GM18502 (cell line): ENCODE results near the gene EPS15.
A peak's percentile ranks its signal among the peaks of the same experiment; 100 is the strongest.
"Not testable (repeated sequence)": the region's sequence is repeated elsewhere in the genome, so short reads cannot be mapped to it uniquely, and the experiment has no call there.

Experiments used
- ATAC-seq: cut with Tn5 transposase; IDR thresholded peaks from one replicate; pipeline ENCODE4 v1.9.1; 2021; ENCODE audit warnings: mild to moderate bottlenecking; ENCODE audit not compliant: unreplicated experiment, poor library complexity

EPS15 gene

DNA sequence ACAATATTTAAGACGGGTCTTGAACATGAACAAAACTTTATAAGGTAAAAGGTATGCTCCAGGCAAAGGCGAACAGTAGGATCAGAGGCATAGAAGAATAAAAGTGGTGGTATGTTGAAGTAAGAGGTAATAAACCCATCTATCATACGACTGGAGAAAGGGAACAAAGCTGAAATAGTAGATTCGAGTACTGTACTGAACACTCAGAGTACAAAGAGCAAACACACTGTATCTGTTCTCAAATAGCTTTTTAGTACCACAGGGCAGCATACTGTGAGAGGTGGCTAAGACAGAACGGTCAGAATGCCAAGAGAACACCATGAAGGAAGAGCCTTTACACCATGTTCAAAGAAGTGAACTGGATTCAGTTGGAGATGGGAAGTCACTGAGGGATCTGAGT lies 83.2 kb downstream of the EPS15 start:
- ATAC-seq: no peak

DNA sequence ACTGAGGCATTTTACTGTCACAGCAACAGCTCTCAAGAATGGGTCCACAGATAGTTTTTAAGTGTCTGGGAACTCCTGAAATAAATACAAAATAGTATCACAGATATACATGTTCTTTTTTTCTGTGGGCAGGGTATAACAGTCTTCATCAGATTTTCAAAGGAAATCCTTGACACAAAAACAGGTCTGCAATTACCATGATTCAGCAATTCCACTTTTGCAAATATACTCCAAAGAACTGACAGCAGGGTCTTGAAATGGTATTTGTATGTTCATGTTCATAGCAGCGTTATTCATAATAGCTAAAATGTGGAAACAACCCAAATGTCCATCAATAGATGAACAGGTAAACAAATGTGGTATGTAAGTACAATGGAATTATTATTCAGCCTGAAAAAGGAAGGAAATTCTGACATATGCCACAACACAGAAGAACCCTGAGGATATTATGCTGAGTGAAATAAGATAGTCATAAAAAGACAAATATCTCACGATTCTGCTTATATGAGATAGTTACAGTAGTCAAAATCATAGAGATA lies 85.0 kb downstream of the EPS15 start:
- no peak for ATAC-seq

DNA sequence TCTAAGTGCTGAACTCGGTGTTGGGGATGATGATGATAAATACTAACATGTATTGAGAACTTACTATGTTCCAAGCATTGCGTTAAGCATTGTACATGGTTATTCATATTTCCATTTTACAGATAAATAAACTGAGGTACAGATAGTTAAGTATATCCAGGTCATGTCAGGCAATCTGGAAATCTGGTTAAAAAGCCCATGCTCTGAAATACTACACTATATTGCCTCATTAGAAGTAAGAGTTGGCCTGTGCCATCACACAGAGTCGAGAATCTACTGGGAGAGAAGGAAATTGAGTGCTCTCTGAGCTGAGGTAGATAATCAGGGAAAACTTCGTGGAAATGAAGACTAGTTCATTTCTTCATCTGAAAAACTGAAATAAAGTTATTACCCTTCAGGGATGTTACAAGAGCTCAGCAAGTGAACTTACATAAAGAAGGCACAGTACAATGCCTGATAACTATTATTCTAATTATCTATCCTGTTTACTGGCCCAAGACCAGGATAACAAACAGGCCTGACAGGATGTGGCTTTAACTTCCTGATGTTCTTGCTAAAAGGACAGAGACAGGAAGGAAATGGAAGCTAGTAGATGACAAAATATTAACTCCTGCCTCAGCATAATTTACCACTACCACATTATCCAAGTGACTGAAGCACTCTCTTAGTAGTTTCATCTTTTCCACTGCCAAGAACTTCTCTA lies 85.6 kb downstream of the EPS15 start:
- ATAC-seq: no peak

DNA sequence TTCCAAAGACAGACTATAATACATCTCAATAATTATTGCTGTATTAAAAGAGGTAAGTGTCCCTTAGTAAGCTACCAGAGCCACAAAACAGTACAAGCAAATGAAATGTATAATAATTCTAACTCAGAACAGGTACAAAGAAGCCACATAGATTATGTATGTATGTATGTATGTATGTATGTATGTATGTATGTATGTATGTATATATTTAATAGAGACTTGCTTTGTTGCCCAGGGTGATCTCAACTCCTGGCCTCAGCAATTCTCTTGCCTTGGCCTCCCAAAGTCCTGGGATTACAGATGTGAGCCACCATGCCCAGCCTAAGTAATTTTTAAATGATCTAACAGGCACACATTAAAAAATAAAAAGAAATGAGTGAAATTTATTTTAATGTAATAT lies 86.9 kb downstream of the EPS15 start:
- no peak for ATAC-seq

DNA sequence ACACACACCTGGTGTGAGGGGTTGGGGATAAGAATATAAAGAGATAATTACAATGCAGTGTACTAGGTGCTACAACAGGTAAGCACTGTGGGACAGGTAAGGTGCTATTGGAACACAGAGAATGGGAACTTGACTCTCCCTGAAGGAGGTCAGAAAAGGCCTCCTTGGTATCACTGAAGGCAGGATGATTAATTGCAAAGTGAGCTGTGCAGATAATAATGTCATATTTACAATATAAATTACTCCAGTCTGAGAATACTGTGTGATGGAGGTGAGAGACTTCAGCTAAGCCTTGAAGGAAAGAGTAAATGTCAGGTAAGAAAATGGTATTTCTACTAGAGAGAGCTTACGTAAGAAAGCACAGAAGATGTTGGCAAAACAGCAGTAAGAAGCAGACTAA lies 91.6 kb downstream of the EPS15 start:
- no peak for ATAC-seq

DNA sequence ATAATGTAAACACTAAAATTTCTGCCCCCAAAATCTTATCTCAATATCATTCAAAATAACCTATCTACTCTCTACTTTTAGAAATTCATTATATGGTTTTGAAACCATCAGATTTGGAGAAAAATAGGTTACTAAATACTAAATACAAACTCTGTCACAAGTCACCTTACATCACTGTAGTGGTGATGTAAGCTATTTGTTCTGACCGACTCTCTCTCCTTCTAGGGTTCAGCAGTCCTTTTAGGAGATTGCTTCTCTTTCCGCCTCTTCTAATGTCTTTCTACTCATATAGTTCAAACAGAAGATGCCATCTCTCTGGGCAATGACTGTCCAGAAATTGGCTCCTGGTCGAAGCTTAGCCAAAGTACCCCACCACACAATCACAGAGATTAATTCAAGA lies 93.1 kb downstream of the EPS15 start:
- no peak for ATAC-seq

DNA sequence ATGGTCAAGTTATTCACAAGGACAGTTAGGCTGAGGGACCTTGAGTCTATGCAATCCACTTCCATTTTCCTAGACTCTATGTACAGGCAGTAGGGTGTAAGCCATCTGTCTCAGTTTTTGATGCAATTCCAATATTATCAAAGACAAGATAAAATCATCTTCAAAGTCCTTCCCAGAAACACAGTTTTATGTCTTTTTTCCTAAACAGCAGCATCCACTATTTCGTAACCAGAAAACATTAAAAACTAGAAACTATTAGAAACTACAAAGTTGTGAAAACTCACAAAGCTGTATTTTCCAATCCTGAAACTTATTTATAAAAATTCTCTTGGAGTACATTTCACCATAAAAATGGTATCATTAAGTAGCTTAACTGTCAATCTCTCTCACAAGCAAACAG lies 93.8 kb downstream of the EPS15 start:
- ATAC-seq: no peak

DNA sequence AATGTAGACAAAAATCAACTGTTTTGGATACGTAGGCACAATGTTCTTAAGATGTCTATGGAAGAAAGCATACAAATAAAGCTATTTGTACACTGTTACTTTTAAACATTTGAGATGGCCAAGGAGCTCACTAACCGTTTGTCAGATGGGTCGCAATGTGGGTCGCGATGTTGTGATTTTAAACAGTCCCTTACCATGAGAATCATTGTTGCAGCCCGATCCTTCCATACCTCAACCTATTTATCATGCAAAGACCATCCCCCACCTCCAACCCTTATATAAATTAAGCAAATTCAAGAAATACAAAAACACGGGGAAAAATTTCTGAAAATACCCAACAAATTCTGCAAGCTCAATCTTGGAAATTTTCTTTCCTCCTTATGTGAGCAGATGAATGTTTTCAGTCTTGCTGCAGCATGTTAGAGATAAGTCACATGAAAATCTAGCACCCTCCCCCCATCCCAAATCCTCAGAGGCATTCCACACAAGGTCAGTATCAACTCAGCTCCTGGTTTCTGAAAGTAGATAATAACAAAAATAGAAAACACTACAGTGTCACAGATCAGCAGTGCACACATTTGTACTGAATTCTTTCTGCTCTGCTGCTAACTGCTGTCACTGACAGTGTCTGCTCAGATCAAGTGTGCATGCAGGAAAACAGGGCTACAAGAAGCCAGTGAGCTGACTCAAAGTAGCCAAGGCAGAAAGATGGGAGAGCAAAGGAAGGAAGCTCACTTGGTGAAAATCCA lies 95.8 kb downstream of the EPS15 start:
- ATAC-seq: no peak

DNA sequence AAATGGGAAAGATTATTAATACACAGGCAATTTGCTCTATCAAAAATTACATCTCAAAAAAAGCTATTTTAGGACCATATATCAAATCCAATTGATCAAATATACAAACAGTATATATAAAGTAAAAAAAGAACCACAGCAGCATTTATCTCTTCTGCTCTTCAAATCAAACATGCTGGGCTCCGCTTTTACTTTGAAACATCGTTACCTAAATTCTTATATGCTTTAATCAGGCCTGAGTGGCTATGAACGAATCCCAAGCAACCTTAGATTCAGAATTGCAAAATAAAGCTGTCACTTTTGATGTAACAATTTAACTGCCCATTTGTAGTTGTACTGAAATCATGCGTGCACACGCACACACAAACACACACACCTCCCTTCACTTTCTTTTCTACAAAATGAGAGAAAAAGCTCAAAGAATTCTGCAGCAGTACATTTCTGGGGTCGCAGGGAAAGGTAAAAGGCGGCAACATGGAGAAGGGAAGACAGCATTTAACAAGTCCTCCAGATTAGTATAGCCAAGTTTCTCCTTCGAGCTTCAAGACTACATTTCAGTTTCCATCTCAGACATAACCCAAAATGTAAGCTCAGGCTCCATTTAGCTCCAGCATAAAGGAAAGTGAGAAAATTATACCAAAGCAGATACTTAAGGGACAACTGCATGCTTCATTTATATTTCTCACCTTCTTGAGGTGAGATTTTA lies 96.5 kb downstream of the EPS15 start:
- ATAC-seq: no peak

DNA sequence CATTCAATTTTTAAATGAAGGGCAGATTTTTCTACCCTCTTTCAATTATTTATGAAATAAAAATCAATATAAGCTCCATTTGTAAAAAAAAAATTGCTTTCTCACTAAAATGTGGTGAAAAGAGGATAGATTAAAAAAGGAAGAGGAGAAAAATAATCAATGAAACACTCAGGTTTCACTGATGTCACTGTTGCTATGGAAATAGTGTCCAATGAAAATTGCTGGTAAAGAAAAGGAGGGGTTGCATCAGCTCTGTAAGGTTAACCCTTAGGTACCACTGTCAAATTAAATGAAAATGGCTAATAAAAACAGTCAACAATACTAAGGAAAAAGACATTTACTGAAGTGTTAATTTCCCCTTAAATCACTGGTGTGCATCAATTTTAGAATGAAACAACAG lies 97.1 kb downstream of the EPS15 start:
- no peak for ATAC-seq

DNA sequence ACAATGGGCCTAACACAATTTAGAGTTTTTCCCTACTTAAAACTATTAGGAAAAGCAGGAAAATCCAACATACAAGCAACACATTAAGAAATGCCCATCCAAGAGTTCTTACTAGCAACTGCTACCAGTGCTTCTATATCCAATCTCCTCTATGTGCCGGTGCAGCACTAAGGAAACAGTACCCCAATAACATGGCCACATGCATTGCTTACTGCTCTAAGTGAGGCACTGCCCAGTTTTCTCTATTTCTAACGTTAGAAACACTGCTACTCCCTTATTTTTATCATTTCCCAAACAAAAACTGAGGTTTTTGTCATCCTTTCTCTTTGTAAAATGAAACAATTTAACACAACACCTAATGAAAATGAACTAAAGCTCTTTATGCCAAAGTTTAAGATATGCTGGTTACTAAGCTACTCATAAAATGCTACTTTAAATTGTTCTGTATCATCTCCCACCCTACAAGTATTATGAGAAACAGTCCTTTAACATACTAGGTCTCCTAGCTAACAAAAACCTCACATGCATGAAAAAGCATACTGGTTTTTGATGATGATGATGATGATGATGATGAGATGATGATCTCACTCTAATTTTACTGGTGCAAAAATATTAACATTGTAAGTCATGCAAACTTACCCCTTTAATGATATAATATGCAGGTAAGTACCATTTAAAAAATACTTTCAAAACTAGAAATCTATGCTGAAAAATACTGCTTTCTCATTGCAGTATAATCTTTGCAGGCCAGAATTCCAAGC lies 98.0 kb downstream of the EPS15 start:
- ATAC-seq: no peak

DNA sequence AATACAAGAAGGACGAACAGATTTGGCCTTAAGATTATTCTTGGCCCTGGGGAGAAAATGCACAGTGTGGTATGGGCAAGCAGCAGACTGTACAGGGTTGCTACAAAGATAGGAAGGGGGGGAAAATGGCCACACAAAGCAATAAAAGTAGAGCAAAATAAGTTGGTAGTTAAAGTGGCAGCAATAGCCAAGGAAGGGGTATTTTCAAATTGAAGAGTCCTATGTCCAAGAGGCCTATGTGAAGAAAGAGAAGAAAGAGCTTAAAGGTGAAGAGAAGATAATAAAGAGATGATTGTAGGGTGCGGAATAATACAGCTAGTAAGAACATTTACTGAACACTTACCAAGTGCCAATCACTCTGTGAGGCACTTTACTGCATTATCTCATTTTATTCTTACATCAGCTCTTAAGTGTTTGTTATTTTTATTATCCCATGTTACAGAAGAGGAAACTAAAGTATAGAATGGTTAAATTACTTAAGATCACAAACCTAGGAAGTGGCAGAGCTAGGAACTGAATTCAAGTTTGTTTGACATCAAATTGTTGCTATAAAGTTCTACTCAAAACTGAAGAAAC lies 100.6 kb downstream of the EPS15 start:
- no peak for ATAC-seq

DNA sequence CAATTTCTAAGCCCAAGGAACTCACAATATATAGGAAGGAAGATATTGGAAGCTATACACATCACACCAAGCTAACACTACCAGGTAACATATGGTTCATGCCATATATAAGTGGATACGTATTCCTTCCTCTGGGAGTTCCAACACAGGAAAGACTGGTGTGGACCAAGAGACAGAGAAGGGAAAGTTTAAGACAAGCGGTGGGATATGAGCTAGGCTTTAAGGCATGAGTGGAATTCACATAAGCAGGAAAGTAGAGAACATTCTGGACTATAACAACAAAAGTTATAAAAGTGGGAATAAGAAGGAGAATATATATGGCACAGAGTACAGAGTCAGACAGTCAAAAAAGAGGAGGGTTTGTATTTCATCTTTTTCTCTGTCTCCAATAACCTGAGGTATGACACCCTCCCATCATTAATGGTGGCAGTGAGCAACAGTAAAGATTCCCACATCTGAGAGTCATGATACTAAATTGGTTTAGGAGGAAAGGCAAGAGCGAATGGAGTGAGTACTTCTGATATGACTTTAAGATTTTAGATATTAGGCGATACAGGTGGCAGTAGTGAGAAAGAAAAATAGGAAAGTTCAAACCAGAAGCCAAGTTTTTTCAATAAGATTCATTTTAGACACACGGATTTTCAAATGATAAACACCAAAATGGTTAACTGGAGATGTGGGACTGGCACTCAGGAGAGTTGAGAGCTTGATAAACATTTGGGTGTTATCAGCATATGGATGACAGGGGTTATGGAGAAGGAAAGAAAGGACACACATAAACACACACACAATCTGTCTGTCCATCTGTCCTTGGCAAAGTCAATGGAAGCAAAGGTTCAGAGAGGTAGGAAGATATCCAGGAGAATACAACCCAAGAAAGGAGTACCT lies 101.3 kb downstream of the EPS15 start:
- no peak for ATAC-seq

DNA sequence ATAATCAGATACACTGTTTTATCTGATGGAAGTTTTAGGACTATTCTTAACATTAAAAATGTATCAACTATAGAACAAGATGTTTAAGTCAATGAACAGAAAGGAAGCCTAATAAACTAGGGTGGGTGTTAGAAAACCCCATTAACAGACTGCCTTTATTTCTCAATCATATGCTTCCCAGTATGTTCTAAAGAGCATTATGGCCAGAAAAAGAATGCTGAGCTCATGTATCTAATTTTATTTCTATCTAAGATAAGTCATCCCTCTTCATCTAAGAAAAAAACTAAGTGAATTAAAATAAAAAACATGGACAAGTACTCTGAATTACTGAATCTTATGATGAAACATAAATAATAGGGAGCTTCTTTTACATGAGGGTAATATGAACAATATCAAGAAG lies 102.2 kb downstream of the EPS15 start:
- ATAC-seq: no peak

DNA sequence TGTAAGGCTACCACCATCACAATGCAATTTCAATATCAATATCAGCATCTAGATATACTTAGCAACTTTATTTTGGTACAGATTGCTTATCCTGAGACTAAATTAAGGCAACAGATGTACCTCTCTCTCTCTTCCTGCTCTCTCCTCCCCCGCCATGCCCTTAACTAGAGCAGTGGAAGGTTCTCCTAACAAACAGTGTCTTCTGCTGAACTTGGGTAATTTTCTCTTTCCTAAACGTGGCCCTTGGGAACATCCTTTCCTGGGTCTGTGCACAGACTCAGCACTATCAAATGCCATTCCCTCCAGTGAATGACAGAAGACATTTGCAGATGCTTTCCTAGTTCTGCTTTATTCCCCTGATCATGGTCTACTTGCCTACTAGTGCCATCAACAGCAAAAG lies 103.1 kb downstream of the EPS15 start:
- ATAC-seq: no peak

DNA sequence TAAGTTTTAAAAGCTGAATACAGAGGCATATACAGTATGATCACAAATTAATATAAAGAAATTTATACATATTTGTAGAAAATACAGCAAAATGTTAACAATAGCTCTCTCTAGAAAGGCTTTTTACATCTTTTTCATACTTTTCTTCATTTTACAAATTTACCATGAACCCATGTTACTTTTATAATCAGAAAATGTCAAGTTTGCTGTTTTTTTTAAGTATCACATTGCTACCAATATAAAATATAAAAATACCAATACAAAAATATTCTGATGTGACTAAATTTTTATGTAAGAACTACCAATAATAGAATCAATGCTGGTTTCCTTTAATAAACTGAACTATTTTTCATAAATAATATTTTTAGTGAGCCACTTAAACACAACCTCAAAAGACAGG lies 104.3 kb downstream of the EPS15 start:
- no peak for ATAC-seq

DNA sequence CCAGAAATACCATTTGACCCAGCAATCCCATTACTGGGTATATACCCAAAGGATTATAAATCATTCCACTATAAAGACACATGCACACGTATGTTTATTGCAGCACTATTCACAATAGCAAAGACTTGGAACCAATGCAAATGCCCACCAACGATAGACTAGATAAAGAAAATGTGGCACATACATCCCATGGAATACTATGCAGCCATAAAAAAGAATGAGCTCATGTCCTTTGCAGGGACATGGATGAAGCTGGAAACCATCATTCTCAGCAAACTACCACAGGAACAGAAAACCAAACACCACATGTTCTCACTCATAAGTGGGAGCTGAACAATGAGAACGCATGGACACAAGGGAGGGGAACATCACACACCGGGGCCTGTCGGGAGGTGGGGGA lies 107.2 kb downstream of the EPS15 start:
- ATAC-seq: not testable (repeated sequence)

DNA sequence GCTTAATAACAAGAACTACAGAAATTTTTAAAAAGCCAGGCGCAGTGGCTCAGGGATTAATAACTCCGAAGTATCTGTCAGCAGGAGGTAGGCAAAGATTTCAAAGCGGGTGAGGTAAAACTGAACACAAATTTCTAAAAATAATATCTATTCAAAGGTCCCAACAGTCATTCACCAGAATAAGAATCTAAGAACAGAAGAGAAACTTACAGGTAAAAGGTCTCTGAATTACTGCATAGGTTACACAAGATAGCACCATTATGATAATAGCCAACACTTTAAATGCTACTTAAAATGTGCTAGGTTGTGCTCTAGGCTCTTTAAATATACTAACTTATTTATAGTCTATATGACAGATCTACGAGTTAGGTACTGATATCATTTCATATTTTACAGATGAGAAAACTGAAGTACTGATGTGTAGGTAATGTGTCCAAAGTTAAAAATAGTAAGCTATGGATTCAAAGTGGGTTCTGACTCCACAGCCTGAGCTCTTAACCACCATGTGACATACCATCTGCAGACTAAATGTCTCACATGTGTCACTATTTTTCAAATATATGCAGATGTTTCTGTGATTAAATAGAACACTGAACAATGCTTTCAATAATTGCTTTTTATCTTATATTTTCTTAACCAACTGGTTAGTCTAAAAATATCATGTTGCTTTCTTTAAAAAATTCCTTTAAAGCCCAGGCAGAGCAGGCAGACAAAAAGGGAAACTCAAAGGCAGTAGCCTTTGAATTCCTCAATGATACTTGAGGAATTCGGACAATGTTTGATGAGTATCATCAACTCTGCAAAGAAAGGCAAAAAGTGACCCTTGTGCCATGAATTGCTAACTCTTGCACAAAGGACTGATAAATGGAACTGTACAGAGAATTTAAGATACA lies 108.3 kb downstream of the EPS15 start:
- peak; percentile 52 for ATAC-seq
